SK-N-SH (cell line): ENCODE data around the gene PIP4K2A. TPM values are rescaled to one million over a fixed set of nuclear protein-coding genes. Genes with fewer than 3 reads are reported as not detected.

Experiments
- CTCF ChIA-PET: fragments of 300-600, 350-600 bp; formaldehyde crosslinking; extraction: SDS; loops from one replicate; lab custom pipeline; 2021; lab: Yijun Ruan, JAX
- POLR2A ChIA-PET: fragments of 350-600 bp; sonication (Branson Sonifier 250); formaldehyde crosslinking; extraction: SDS; loops from one replicate; lab custom pipeline; 2020; ENCODE audit warnings: antibody characterized with exemption, inconsistent platforms; lab: Yijun Ruan, JAX
- DNase-seq: peaks from one replicate; pipeline ENCODE4 v3.0.0; 2012
- H2AFZ ChIP-seq: fragments of 200-600 bp; sonication (generic); 2 replicates; pipeline ENCODE4 v1.8.1; 2016; ENCODE audit warnings: antibody characterized with exemption, mild to moderate bottlenecking, low read depth
- H3F3A ChIP-seq: fragments of 200-600 bp; sonication (generic); replicated peaks from 2 replicates; pipeline ENCODE3; 2016; ENCODE audit warnings: antibody characterized with exemption, mild to moderate bottlenecking; ENCODE audit not compliant: insufficient read depth
- H3K27ac ChIP-seq, 2 experiments: fragments of 200-500 bp in 1 of 2; fragments of 200-600 bp in 1 of 2; sonication (Bioruptor generic) in 1 of 2; sonication (generic), shearing (Covaris generic) in 1 of 2; 2 replicates each; pipeline versions ENCODE4 v1.5.1 to v1.6.1; 2014 to 2016; ENCODE audit warnings: low read depth in 2 of 2, inconsistent platforms in 1 of 2, low read length in 1 of 2, mild to moderate bottlenecking in 1 of 2, mixed read lengths in 1 of 2
- H3K27me3 ChIP-seq: fragments of 200-600 bp; sonication (generic), shearing (Covaris generic); 2 replicates; pipeline ENCODE4 v1.6.1; 2016; ENCODE audit warnings: mixed run types; ENCODE audit not compliant: insufficient read depth
- H3K36me3 ChIP-seq, 2 experiments: fragments of 200-500 bp in 1 of 2; fragments of 200-600 bp in 1 of 2; sonication (Bioruptor generic) in 1 of 2; sonication (generic) in 1 of 2; replicated peaks in 1 of 2; 2 replicates each; pipeline versions ENCODE3 to v1.5.1; 2014 to 2016; ENCODE audit warnings: low read length in 1 of 2, mild to moderate bottlenecking in 1 of 2; ENCODE audit not compliant: insufficient read depth in 2 of 2, control insufficient read depth in 1 of 2
- H3K4me1 ChIP-seq, 2 experiments: fragments of 200-500 bp in 1 of 2; fragments of 200-600 bp in 1 of 2; sonication (Bioruptor generic) in 1 of 2; sonication (generic), shearing (Covaris generic) in 1 of 2; 2 replicates each; pipeline versions ENCODE4 v1.5.1 to v1.6.1; 2014 to 2016; ENCODE audit warnings: low read depth in 1 of 2, low read length in 1 of 2, mixed run types in 1 of 2; ENCODE audit not compliant: insufficient read depth in 2 of 2, control insufficient read depth in 1 of 2
- H3K4me2 ChIP-seq: fragments of 200-600 bp; sonication (generic), shearing (Covaris generic); 2 replicates; pipeline ENCODE4 v1.6.1; 2017; ENCODE audit warnings: mixed run types
- H3K4me3 ChIP-seq, 2 experiments: fragments of 200-500 bp in 1 of 2; fragments of 200-600 bp in 1 of 2; sonication (Bioruptor generic) in 1 of 2; sonication (generic), shearing (Covaris generic) in 1 of 2; 2 replicates each; pipeline versions ENCODE4 v1.5.1 to v1.8.1; 2014 to 2016; ENCODE audit warnings: low read depth in 2 of 2, inconsistent platforms in 1 of 2, low read length in 1 of 2, mild to moderate bottlenecking in 1 of 2, mixed read lengths in 1 of 2, moderate library complexity in 1 of 2
- H3K79me2 ChIP-seq: fragments of 200-600 bp; sonication (generic); 2 replicates; pipeline ENCODE4 v1.8.1; 2017; ENCODE audit warnings: mild to moderate bottlenecking; ENCODE audit not compliant: insufficient read depth
- H3K9ac ChIP-seq: fragments of 200-600 bp; sonication (generic); 2 replicates; pipeline ENCODE4 v1.6.1; 2017; ENCODE audit warnings: mixed run types
- H3K9me2 ChIP-seq: fragments of 200-600 bp; sonication (generic); 2 replicates; pipeline ENCODE4 v1.6.1; 2017; ENCODE audit warnings: mixed run types
- H3K9me3 ChIP-seq: fragments of 200-600 bp; sonication (generic); 2 replicates; pipeline ENCODE4 v1.6.1; 2017; ENCODE audit warnings: mixed run types, mild to moderate bottlenecking, moderate library complexity
- H4K20me1 ChIP-seq: fragments of 200-600 bp; sonication (generic); 2 replicates; pipeline ENCODE4 v1.6.1; 2017; ENCODE audit warnings: mild to moderate bottlenecking, mixed run types; ENCODE audit not compliant: insufficient read depth
- CHD2 ChIP-seq: fragments of 150-350 bp; IDR thresholded peaks from 2 replicates; pipeline ENCODE4 v1.6.1; 2018; ENCODE audit warnings: low read length; ENCODE audit not compliant: partially characterized antibody
- ELF1 ChIP-seq: IDR thresholded peaks from 2 replicates; pipeline ENCODE4 v1.4.0; 2012
- EZH2phosphoT487 ChIP-seq: fragments of 200-600 bp; sonication (generic); IDR thresholded peaks from 2 replicates; pipeline ENCODE4 v1.6.1; 2017; ENCODE audit warnings: low read depth, mixed run types, mild to moderate bottlenecking, antibody characterized with exemption, moderate library complexity, borderline replicate concordance
- FOSL2 ChIP-seq: IDR thresholded peaks from 2 replicates; pipeline ENCODE4 v1.4.0; 2012; ENCODE audit warnings: low read depth, mild to moderate bottlenecking, moderate library complexity, borderline replicate concordance
- FOXJ3 ChIP-seq: sonication (generic); formaldehyde crosslinking; IDR thresholded peaks from 2 replicates; pipeline ENCODE4 v1.5.1; 2020; ENCODE audit warnings: mild to moderate bottlenecking, missing genetic modification reagents
- GATA2 ChIP-seq: sonication (generic); formaldehyde crosslinking; IDR thresholded peaks from 2 replicates; pipeline ENCODE4 v1.5.0; 2020; ENCODE audit warnings: mild to moderate bottlenecking, missing genetic modification reagents
- JUND ChIP-seq: IDR thresholded peaks from 2 replicates; pipeline ENCODE4 v1.4.0; 2012
- MEF2A ChIP-seq: IDR thresholded peaks from 2 replicates; pipeline ENCODE4 v1.4.0; 2012; ENCODE audit warnings: low read depth, borderline replicate concordance
- NFIC ChIP-seq: IDR thresholded peaks from 2 replicates; pipeline ENCODE4 v1.4.0; 2012; ENCODE audit warnings: borderline replicate concordance
- NRF1 ChIP-seq: IDR thresholded peaks from 2 replicates; pipeline ENCODE4 v1.6.1; 2012; ENCODE audit warnings: low read depth, mild to moderate bottlenecking, low read length
- POLR2AphosphoS5 ChIP-seq: IDR thresholded peaks from 2 replicates; pipeline ENCODE4 v1.6.1; 2012; ENCODE audit warnings: low read depth, low read length
- RAD21 ChIP-seq: IDR thresholded peaks from 2 replicates; pipeline ENCODE4 v1.6.1; 2012; ENCODE audit warnings: mild to moderate bottlenecking, low read length
- RFX5 ChIP-seq: IDR thresholded peaks from 2 replicates; pipeline ENCODE4 v1.6.1; 2012; ENCODE audit warnings: mild to moderate bottlenecking, improper control_type of control experiment, low read length
- SIN3A ChIP-seq: IDR thresholded peaks from 2 replicates; pipeline ENCODE4 v1.6.1; 2012; ENCODE audit warnings: low read depth, mild to moderate bottlenecking, low read length, moderate library complexity, borderline replicate concordance
- SMC3 ChIP-seq: IDR thresholded peaks from 2 replicates; pipeline ENCODE4 v1.6.1; 2012; ENCODE audit warnings: low read depth, low read length, improper control_type of control experiment
- TAF1 ChIP-seq: IDR thresholded peaks from 2 replicates; pipeline ENCODE4 v1.6.1; 2012; ENCODE audit warnings: low read depth, mild to moderate bottlenecking, low read length, moderate library complexity, borderline replicate concordance
- WGBS: methylation state at CpG from one replicate; pipeline ENCODE4 v1.1.6; 2017; ENCODE audit warnings: low lambda C conversion rate; 5-methylcytosine and 5-hydroxymethylcytosine counted together
- polyA plus RNA-seq, 3 experiments: library from polyadenylated mRNA; depleted of rRNA; stranded (reverse); fragments of >200 nt; gene quantifications; 2 replicates each; pipeline ENCODE4 v1.2.3, GENCODE V29; 2012
- TF ChIP-seq, protein P1 (sequence below): fragments of 200-600 bp; sonication (generic); IDR thresholded peaks from 2 replicates; pipeline ENCODE4 v1.6.1; 2017; ENCODE audit warnings: antibody characterized with exemption, mild to moderate bottlenecking, moderate library complexity
- TF ChIP-seq, protein P2 (sequence below): IDR thresholded peaks from 2 replicates; pipeline ENCODE4 v1.6.1; 2012; ENCODE audit warnings: mild to moderate bottlenecking, low read depth, low read length, moderate library complexity
- TF ChIP-seq, protein P3 (sequence below): IDR thresholded peaks from 2 replicates; pipeline ENCODE4; 2012
- TF ChIP-seq, protein P4 (sequence below): fragments of 150-350 bp; IDR thresholded peaks from 2 replicates; pipeline ENCODE4 v1.6.1; 2017; ENCODE audit warnings: antibody characterized with exemption, low read length, low read depth, borderline replicate concordance

Gene PIP4K2A
- polyA plus RNA-seq, 1 of the 3 experiments (the other 2 are of a cell fraction) = 10.8 TPM

DNA sequence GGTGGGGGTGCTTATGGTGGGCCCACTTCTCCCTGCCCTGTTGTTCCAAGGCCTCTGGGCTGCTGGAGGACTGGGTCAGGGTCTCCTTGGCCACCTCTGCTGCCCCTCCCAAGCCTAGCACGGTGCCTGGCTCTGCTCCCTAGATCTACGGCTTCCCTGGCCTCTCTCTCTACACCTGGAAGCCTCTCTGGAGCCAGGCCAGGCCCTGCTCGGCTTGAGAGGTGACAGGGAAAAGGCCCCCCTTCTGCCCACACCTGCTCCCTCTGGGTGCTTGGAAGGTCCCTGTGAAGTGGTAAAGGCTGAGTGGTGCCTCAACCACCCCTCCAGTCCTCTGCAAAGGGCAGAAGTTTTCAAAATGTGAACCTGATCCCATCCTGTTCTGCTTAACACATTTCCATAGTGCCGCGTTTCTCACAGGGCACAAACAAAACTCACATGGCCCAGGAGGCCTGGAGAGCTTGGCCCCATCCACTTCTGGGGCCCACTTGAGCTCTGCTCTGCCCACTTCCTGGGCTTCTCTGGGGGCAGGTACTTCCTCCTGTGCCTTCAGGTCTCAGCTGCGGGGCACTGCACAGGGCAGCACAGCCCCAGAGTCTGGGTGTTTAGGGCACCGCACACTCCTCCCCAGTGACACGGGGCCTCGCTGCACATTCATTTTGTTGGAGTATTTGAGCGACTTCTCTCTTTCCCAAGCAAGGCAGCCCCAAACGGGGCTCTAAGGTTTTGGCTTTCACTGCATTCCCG, 169.9 kb downstream of the PIP4K2A start:
- 98% methylated on average over 12 of the region's 12 CpGs for WGBS
- H2AFZ ChIP-seq = no peak overlapping the region

More for the DNA sequence above, 169.9 kb downstream of the PIP4K2A start:
- H3K36me3 ChIP-seq = peaks cover 3 to 25% of the 10 kb centered on the region in 2 experiments
- H3K9me2 ChIP-seq = no peaks in the 10 kb centered on the region
- H3K9me3 ChIP-seq = no peaks in the 10 kb centered on the region
- CTCF ChIA-PET = no interaction called here
- no peak overlapping the region for H3K4me2 ChIP-seq
- TF ChIP-seq NFIC = no peak
- no peak for TF ChIP-seq TAF1
- TF ChIP-seq FOSL2 = no peak
- TF ChIP-seq, protein P1, sequence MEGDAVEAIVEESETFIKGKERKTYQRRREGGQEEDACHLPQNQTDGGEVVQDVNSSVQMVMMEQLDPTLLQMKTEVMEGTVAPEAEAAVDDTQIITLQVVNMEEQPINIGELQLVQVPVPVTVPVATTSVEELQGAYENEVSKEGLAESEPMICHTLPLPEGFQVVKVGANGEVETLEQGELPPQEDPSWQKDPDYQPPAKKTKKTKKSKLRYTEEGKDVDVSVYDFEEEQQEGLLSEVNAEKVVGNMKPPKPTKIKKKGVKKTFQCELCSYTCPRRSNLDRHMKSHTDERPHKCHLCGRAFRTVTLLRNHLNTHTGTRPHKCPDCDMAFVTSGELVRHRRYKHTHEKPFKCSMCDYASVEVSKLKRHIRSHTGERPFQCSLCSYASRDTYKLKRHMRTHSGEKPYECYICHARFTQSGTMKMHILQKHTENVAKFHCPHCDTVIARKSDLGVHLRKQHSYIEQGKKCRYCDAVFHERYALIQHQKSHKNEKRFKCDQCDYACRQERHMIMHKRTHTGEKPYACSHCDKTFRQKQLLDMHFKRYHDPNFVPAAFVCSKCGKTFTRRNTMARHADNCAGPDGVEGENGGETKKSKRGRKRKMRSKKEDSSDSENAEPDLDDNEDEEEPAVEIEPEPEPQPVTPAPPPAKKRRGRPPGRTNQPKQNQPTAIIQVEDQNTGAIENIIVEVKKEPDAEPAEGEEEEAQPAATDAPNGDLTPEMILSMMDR = no peak
- no peak for TF ChIP-seq CHD2
- TF ChIP-seq EZH2phosphoT487 = no peak
- no peak for TF ChIP-seq SIN3A
- TF ChIP-seq, protein P2, sequence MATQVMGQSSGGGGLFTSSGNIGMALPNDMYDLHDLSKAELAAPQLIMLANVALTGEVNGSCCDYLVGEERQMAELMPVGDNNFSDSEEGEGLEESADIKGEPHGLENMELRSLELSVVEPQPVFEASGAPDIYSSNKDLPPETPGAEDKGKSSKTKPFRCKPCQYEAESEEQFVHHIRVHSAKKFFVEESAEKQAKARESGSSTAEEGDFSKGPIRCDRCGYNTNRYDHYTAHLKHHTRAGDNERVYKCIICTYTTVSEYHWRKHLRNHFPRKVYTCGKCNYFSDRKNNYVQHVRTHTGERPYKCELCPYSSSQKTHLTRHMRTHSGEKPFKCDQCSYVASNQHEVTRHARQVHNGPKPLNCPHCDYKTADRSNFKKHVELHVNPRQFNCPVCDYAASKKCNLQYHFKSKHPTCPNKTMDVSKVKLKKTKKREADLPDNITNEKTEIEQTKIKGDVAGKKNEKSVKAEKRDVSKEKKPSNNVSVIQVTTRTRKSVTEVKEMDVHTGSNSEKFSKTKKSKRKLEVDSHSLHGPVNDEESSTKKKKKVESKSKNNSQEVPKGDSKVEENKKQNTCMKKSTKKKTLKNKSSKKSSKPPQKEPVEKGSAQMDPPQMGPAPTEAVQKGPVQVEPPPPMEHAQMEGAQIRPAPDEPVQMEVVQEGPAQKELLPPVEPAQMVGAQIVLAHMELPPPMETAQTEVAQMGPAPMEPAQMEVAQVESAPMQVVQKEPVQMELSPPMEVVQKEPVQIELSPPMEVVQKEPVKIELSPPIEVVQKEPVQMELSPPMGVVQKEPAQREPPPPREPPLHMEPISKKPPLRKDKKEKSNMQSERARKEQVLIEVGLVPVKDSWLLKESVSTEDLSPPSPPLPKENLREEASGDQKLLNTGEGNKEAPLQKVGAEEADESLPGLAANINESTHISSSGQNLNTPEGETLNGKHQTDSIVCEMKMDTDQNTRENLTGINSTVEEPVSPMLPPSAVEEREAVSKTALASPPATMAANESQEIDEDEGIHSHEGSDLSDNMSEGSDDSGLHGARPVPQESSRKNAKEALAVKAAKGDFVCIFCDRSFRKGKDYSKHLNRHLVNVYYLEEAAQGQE = no peak
- TF ChIP-seq ELF1 = no peak
- TF ChIP-seq MEF2A = no peak
- TF ChIP-seq, protein P3, sequence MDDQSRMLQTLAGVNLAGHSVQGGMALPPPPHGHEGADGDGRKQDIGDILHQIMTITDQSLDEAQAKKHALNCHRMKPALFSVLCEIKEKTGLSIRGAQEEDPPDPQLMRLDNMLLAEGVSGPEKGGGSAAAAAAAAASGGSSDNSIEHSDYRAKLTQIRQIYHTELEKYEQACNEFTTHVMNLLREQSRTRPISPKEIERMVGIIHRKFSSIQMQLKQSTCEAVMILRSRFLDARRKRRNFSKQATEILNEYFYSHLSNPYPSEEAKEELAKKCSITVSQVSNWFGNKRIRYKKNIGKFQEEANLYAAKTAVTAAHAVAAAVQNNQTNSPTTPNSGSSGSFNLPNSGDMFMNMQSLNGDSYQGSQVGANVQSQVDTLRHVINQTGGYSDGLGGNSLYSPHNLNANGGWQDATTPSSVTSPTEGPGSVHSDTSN = no peak
- no peak for TF ChIP-seq GATA2 (CRISPR knock-in tag)
- TF ChIP-seq NRF1 = no peak
- TF ChIP-seq RFX5 = no peak
- TF ChIP-seq, protein P4, sequence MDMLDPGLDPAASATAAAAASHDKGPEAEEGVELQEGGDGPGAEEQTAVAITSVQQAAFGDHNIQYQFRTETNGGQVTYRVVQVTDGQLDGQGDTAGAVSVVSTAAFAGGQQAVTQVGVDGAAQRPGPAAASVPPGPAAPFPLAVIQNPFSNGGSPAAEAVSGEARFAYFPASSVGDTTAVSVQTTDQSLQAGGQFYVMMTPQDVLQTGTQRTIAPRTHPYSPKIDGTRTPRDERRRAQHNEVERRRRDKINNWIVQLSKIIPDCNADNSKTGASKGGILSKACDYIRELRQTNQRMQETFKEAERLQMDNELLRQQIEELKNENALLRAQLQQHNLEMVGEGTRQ = no peak
- TF ChIP-seq SMC3 = no peak
- TF ChIP-seq FOXJ3 (CRISPR knock-in tag) = no peak
- TF ChIP-seq JUND = no peak
- TF ChIP-seq POLR2AphosphoS5 = no peak
- TF ChIP-seq RAD21 = no peak
- no peak overlapping the region for H3K27ac ChIP-seq
- no peaks in the 10 kb centered on the region for H4K20me1 ChIP-seq
- DNase-seq = no peak
- H3K79me2 ChIP-seq = no peaks in the 10 kb centered on the region
- POLR2A ChIA-PET = no interaction called here
- no peak overlapping the region for H3K9ac ChIP-seq
- H3F3A ChIP-seq = no peaks in the 10 kb centered on the region
- no peak overlapping the region for H3K4me3 ChIP-seq
- H3K27me3 ChIP-seq = no peaks in the 10 kb centered on the region
- peaks cover 0 to 14% of the 10 kb centered on the region in 2 experiments; a peak in 1 of 4 replicates for H3K4me1 ChIP-seq
